ENCODE data around the gene IL4I1. TPM values are rescaled to one million over a fixed set of nuclear protein-coding genes. Genes with fewer than 3 reads are reported as not detected.

IL4I1 gene, protein sequence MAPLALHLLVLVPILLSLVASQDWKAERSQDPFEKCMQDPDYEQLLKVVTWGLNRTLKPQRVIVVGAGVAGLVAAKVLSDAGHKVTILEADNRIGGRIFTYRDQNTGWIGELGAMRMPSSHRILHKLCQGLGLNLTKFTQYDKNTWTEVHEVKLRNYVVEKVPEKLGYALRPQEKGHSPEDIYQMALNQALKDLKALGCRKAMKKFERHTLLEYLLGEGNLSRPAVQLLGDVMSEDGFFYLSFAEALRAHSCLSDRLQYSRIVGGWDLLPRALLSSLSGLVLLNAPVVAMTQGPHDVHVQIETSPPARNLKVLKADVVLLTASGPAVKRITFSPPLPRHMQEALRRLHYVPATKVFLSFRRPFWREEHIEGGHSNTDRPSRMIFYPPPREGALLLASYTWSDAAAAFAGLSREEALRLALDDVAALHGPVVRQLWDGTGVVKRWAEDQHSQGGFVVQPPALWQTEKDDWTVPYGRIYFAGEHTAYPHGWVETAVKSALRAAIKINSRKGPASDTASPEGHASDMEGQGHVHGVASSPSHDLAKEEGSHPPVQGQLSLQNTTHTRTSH
- total RNA-seq = 3.2 and 3.5 TPM in 2 replicates

DNA sequence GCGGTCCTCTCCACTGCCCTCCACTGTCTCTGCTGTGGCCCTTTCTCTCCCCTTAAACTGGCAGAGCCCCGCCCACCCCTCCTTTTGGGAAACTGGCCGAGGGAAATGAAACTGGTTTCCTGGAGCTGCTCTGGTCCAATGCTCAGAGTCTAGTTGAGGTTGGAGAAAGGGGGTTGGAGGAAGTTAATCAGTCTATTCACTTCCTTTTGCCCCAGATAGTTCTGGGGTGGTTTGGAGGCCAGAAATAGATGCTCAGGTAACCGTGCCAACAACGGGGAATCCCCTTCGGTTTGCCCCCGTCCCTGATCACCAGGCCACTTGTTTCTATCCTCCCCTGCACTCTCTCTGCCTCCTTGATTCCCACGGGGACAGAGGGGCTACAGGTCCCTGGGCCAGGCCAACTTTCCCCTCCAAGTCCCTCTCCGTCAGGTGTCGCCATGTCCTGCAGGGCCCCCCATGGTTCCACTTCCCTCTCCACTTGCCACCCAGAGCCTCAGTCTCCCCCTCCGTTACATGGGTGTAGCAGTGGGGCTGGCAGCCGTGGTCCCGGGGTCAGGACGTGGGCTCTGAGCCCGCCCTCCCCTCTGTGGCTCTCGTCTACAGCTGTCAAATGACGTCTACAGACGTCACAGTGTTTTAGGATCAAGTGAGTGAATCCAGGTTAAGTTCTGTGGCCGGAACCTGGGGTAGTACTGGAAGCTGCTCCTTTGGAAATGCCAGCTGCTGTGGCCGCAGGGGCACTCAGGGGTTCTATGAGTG lies at the start of gene IL4I1:
IL4I1 (minus strand) TSS at position 25 of the 759 bp plus-strand sequence. CDS start 727 bp downstream, outside the sequence.

DNA sequence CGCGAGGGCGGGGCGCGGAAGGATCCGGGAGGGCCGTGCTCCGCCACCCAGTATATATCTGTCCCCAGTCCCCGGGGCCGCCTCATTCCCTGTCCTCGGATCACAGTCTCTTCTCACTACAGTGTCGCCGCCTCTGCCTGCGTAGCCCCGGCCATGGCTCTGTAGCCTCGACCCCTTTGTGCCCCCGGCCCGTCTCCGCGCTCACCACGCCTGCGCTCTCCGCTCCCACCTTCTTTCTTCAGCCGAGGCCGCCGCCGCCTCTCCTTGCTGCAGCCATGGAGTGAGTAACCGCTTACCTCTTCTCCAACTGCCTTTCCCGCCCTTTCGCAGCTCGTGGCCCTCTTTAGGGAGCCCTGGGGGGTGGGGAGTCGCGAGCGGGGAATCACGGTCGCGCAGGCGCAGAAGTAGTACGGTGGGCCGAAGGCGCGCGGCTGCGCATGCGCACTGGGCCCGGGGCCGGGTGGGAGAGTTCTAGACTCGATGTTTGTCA lies 32.5 kb upstream of the IL4I1 start, which contains the start of the genes ATF5 and NUP62:
ATF5 (plus strand) TSS at position 85 of the 490 bp plus-strand sequence. CDS start 1,646 bp downstream, outside the sequence.
NUP62 (minus strand) TSS at position 384 of the 490 bp plus-strand sequence. CDS start 19,697 bp downstream, outside the sequence.

DNA sequence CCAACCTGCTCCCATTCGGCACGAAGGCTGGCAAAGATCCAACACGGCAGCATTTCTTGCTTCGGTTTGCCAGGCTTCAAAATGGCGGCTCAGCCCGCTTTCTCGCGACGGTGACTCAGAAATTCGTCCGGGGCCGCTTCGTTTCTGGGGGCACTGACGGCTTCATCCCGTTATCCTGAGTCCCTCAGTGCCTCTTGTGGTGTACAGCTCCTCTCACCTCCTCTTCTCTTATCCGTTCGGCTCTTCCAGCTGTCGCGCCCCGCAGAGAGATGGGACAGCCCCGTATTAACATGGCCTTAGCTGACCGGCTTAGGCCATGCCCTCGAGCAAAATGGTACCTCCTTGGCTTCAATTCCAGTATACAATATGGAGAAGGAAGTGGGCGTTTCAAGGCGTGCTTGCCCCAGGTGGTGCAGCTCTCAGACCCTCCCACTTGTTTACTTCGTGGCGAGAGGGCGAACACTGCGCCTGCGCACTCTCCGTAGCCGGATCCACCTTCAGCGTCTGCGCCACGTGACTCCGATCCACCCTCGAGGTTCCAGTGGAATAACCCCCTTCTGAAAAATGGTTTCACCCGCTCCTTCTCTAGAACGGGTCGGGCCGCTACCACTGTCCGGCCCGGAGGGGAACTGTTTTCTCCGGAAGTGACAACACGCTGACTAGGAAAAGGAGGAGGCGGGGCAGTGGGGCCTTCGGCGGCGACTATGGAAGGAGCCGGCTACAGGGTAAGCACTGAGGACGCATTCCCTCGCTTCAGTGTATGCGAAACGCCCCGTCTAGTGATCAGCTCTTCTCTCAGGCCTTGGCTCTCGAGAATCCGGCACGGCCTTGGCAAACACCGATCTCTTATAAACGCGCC lies 19.4 kb downstream of the IL4I1 start, which contains the start of the genes AKT1S1 and TBC1D17:
AKT1S1 (minus strand) TSS at position 336 of the 859 bp plus-strand sequence. CDS start 4,060 bp downstream, outside the sequence.
TBC1D17 (plus strand) TSS at position 683 of the 859 bp plus-strand sequence; CDS start at position 705, 22 bp downstream.

DNA sequence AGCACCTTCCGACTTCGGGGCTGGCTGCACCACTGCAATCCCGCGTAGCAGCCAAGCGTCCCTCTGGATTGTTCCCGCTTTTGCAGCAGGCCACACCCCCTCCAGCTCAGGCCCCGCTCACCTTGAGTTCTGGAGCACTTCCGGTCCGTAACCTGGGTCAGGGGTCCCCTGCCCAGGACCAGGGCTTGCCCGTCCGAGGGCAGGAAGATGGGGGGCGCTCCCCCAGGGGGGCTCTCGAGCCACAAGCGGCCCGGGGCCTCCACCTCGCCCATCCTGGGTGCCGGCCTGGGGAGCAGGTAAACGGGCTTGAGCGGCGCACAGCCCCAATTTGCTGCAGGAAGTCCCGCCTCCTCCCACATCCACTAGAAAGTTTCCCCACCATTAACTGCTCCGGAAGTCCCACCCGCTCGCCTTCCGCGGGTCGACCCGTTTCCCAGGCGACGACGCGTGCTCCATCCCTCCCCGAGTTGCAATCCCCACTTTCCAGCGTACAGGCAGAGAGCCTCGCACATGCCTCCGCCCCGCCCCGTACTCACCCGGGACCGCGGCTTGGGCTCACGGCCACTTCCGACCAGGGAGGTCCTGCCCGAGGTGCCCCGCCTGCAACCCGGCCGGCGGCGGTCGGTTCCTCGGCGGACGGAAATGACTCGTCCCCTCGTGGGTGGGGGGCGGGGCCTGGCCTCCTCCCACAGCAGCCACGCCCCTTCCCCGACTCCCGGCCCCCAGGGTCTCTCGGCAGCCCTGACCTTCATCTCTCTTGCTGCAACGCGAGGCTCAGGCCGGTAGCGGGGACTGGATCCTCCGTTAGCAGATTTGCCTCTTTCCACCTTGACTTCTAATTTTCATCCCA lies 29.5 kb downstream of the IL4I1 start, which contains the start of gene PNKP:
PNKP (minus strand) TSS at position 644 of the 850 bp plus-strand sequence; CDS start at position 272, 372 bp downstream.

DNA sequence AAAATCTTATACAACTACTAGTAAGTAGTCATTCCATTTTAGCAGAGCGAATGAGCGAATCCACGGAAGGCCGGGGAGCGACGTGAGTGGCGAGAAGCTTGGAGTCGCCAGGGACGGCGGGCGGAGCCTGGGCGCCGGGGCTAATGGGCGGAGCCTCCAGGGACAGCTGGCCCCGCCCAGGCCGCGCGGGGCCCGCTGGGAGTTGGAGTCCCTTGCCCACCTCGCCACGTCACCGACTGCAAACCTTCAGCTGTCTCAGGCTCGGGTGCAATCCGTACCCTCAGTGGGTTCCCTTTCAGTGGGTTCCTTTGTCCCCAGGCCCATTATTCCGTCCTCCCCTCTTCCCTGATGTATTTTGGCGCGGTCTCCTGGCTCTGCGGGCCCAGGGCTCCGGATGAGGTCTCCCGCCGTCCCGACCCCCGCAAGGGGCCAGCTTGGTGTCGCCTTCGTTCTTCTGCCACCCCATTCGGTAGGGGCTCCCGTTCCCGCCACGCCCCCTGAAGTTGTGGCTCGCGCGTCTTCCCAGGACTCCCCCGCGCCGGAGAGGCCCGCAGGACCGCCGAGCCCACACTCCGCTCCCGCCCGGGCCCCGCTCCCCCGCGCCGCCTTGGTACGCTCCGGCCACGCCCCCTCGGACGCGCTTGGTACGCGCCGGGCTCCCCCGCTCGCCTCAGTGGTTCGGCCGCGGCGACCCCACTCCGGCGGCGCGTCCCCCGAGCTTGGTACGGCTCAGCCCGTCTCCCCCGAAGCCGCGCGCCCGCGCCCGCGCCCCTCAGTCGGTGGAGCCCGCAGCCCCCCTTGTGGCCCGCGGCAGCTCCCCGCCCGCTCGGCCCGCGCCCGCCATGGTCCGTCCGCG lies 46.0 kb downstream of the IL4I1 start, which contains the start of gene PTOV1:
PTOV1 (plus strand) TSS at position 673 of the 856 bp plus-strand sequence.

Other genes starting within 250 kb of the IL4I1 start
- gene IRF3, start 231.0 kb downstream of the IL4I1 start, total RNA-seq = 53.0 and 68.9 TPM in 2 replicates
- gene BCL2L12, start 231.0 kb downstream of the IL4I1 start, total RNA-seq = 5.4 and 6.0 TPM in 2 replicates
- 484 and 610 TPM in 2 replicates for gene PRMT1, start 219.6 kb downstream of the IL4I1 start, total RNA-seq
- 0.47 and 0.54 TPM in 2 replicates for gene ADM5, start 207.3 kb downstream of the IL4I1 start, total RNA-seq
- 15.3 and 16.9 TPM in 2 replicates for gene CPT1C, start 205.8 kb downstream of the IL4I1 start, total RNA-seq
- gene TSKS, start 133.6 kb downstream of the IL4I1 start, total RNA-seq = 0.09 TPM in 1 of 2 replicates, not detected in the other
- gene AP2A1, start 129.9 kb downstream of the IL4I1 start, total RNA-seq = 54.7 and 63.5 TPM in 2 replicates
- gene FUZ, start 83.6 kb downstream of the IL4I1 start, total RNA-seq = 13.9 and 25.0 TPM in 2 replicates
- gene MED25, start 78.6 kb downstream of the IL4I1 start, total RNA-seq = 11.9 and 15.3 TPM in 2 replicates
- 54.4 and 80.2 TPM in 2 replicates for gene PTOV1, start 45.7 kb downstream of the IL4I1 start, total RNA-seq
- 36.7 and 47.2 TPM in 2 replicates for gene PNKP, start 29.3 kb downstream of the IL4I1 start, total RNA-seq
- gene AKT1S1, start 19.5 kb downstream of the IL4I1 start, total RNA-seq = 7.6 and 9.1 TPM in 2 replicates
- 4.7 and 5.1 TPM in 2 replicates for gene TBC1D17, start 19.2 kb downstream of the IL4I1 start, total RNA-seq
- 2.7 and 4.0 TPM in 2 replicates for gene ATF5, start 32.3 kb upstream of the IL4I1 start, total RNA-seq
- gene NUP62, start 32.6 kb upstream of the IL4I1 start, total RNA-seq = 27.9 and 28.4 TPM in 2 replicates
- 0.09 TPM in 1 of 2 replicates, not detected in the other for gene SIGLEC11, start 64.3 kb upstream of the IL4I1 start, total RNA-seq
- 16.5 and 19.1 TPM in 2 replicates for gene VRK3, start 128.5 kb upstream of the IL4I1 start, total RNA-seq
- gene ZNF473, start 129.1 kb upstream of the IL4I1 start, total RNA-seq = 4.9 and 5.2 TPM in 2 replicates

Measured in endothelial cell of coronary artery (primary cell).